B cell (primary cell): Measurements from ENCODE around the gene HBQ1. TPM values are rescaled to one million over a fixed set of nuclear protein-coding genes. Genes with fewer than 3 reads are reported as not detected.
A peak's percentile ranks its signal among the peaks of the same experiment; 100 is the strongest.

ENCODE experiments used
- ATAC-seq: fragments of 200-7000 bp; cut with Tn5 transposase; one replicate; pipeline ENCODE4 v1.10.0; 2021; ENCODE audit warnings: low read depth, mild to moderate bottlenecking, moderate number of reproducible peaks, moderate library complexity
- CTCF ChIA-PET: fragments of 350-600 bp; sonication (Branson Sonifier 250); formaldehyde crosslinking; loops from one replicate; lab custom pipeline; 2021; ENCODE audit warnings: antibody characterized with exemption, inconsistent platforms; lab: Charles Lee
- POLR2A ChIA-PET: fragments of 350-600 bp; sonication (Branson Sonifier 250); formaldehyde crosslinking; loops from one replicate; lab custom pipeline; 2021; ENCODE audit warnings: antibody characterized with exemption; lab: Charles Lee
- DNase-seq: peaks from one replicate; pipeline ENCODE4 v3.0.0; 2013
- H2AFZ ChIP-seq: 2 replicates; pipeline ENCODE4 v1.6.1; 2012; ENCODE audit warnings: mild to moderate bottlenecking, low read depth, low read length; ENCODE audit not compliant: insufficient read depth, poor library complexity, severe bottlenecking
- H3K27ac ChIP-seq, 2 donors: 1 replicate in 1 of 2; 2 replicates in 1 of 2; pipeline ENCODE4 v1.5.1; 2012 to 2013; ENCODE audit warnings: low read length in 2 of 2, mild to moderate bottlenecking in 2 of 2, moderate library complexity in 1 of 2
- H3K27me3 ChIP-seq, 4 experiments: fragments of 200-600 bp in 1 of 4; sonication (generic) in 1 of 4; replicated peaks in 1 of 4; 1 replicate in 2 of 4; 2 replicates in 2 of 4; pipeline versions ENCODE4 v1.6.1 to v1.7.0; 2013 to 2016; ENCODE audit warnings: low read length in 3 of 4, mild to moderate bottlenecking in 2 of 4, mixed read lengths in 1 of 4, moderate library complexity in 1 of 4; ENCODE audit not compliant: insufficient read depth in 4 of 4, control insufficient read depth in 3 of 4; ENCODE audit errors: control extremely low read depth in 1 of 4
- H3K36me3 ChIP-seq, 2 experiments: replicated peaks in 1 of 2; 1 replicate in 1 of 2; 2 replicates in 1 of 2; pipeline versions ENCODE4 v1.6.1 to v1.7.1; 2013; ENCODE audit warnings: low read length in 1 of 2; ENCODE audit not compliant: insufficient read depth in 2 of 2, control insufficient read depth in 1 of 2; ENCODE audit errors: control extremely low read depth in 1 of 2, extremely low read depth in 1 of 2
- H3K4me1 ChIP-seq, 2 donors: fragments of 200-600 bp in 1 of 2; sonication (generic) in 1 of 2; 1 replicate in 1 of 2; 2 replicates in 1 of 2; pipeline versions ENCODE4 v1.5.1 to v1.6.1; 2013 to 2017; ENCODE audit warnings: low read length in 2 of 2; ENCODE audit not compliant: control insufficient read depth in 2 of 2, insufficient read depth in 2 of 2
- H3K4me2 ChIP-seq: replicated peaks from 2 replicates; pipeline ENCODE3; 2012; ENCODE audit warnings: mild to moderate bottlenecking, low read depth, low read length; ENCODE audit not compliant: poor library complexity, severe bottlenecking
- H3K4me3 ChIP-seq, 5 experiments: fragments of 200-600 bp in 1 of 5; sonication (generic) in 1 of 5; 1 replicate in 3 of 5; 2 replicates in 2 of 5; pipeline versions ENCODE4 v1.5.1 to v1.7.0; 2011 to 2016; ENCODE audit warnings: low read length in 4 of 5, mild to moderate bottlenecking in 4 of 5, low read depth in 2 of 5, control low read depth in 1 of 5, moderate library complexity in 1 of 5; ENCODE audit not compliant: insufficient read depth in 1 of 5; ENCODE audit errors: control extremely low read depth in 1 of 5, extremely low read depth in 1 of 5
- H3K79me2 ChIP-seq: fragments of 200-600 bp; sonication (generic); one replicate; pipeline ENCODE4 v1.6.0; 2016; ENCODE audit warnings: low read length; ENCODE audit not compliant: control insufficient read depth, insufficient read depth
- H3K9ac ChIP-seq: fragments of 200-600 bp; sonication (generic); 2 replicates; pipeline ENCODE4 v1.6.1; 2017; ENCODE audit warnings: mild to moderate bottlenecking, low read length, moderate library complexity
- H3K9me3 ChIP-seq, 3 donors: one replicate each; pipeline versions ENCODE4 v1.6.1 to v1.7.1; 2013; ENCODE audit warnings: low read length in 2 of 3; ENCODE audit not compliant: control insufficient read depth in 2 of 3, insufficient read depth in 1 of 3; ENCODE audit errors: control extremely low read depth in 1 of 3
- H4K20me1 ChIP-seq: 2 replicates; pipeline ENCODE4 v1.6.0; 2012; ENCODE audit warnings: mild to moderate bottlenecking, low read length; ENCODE audit not compliant: insufficient read depth, control insufficient read depth, poor library complexity, severe bottlenecking
- H3K27ac Mint-ChIP-seq: one replicate; pipeline ENCODE4 v1.8.0; 2021; ENCODE audit warnings: mixed read lengths
- H3K27me3 Mint-ChIP-seq: one replicate; pipeline ENCODE4 v1.8.0; 2021; ENCODE audit warnings: mixed read lengths
- H3K4me1 Mint-ChIP-seq: one replicate; pipeline ENCODE4 v1.8.0; 2021; ENCODE audit warnings: mixed read lengths
- H3K4me3 Mint-ChIP-seq: one replicate; pipeline ENCODE4 v1.8.0; 2021; ENCODE audit warnings: mixed read lengths
- H3K9me3 Mint-ChIP-seq: one replicate; pipeline ENCODE4 v1.8.0; 2022; ENCODE audit warnings: mixed read lengths; ENCODE audit not compliant: insufficient read depth
- CTCF ChIP-seq: fragments of 200-600 bp; IDR thresholded peaks from one replicate; pipeline ENCODE4 v1.8.0; 2022; ENCODE audit warnings: antibody characterized with exemption, mild to moderate bottlenecking
- EZH2 ChIP-seq: IDR thresholded peaks from 2 replicates; pipeline ENCODE4 v1.6.1; 2012; ENCODE audit warnings: borderline replicate concordance, low read depth, mild to moderate bottlenecking, moderate library complexity, low read length; ENCODE audit not compliant: insufficient read depth, poor library complexity, severe bottlenecking
- WGBS: methylation state at CpG from one replicate; pipeline ENCODE4 v1.1.5; 2013; ENCODE audit warnings: missing lambda C conversion rate; ENCODE audit not compliant: insufficient coverage; 5-methylcytosine and 5-hydroxymethylcytosine counted together
- intact Hi-C: fragments of 100-400 bp; cut with micrococcal nuclease; formaldehyde crosslinking; loops from one replicate; pipeline ENCODE4 v1.10.0; 2022
- polyA plus RNA-seq: library from polyadenylated mRNA; depleted of rRNA; stranded (reverse); fragments of >200 nt; gene quantifications from 2 replicates; pipeline ENCODE4 v1.2.3, GENCODE V29; 2012
- total RNA-seq, 2 donors: library from RNA; stranded (reverse); fragments of 120-200 nt in 1 of 2; gene quantifications; 1 replicate in 1 of 2; 2 replicates in 1 of 2; pipeline versions ENCODE4 v1.2.3 to v1.2.4, GENCODE V29; 2013 to 2022

HBQ1 gene
- total and polyA plus RNA-seq, 2 donors (not counting 1 experiment from before 2014, with no cell fraction given), result not detected

- Histone ChIP-seq H3K4me2 (no peak overlapping the region), H3K4me1 (no peaks in the 10 kb centered on the region), H2AFZ (no peak overlapping the region), H3K27ac (no peak overlapping the region), H3K79me2 (peaks cover 4% of the 10 kb centered on the region), H3K27me3 (no peaks in the 10 kb centered on the region), H3K36me3 (peaks cover 15 to 45% of the 10 kb centered on the region in 2 experiments), H4K20me1 (peaks cover 8% of the 10 kb centered on the region), H3K9ac (no peak overlapping the region), H3K4me3 (no peak overlapping the region), H3K9me3 (no peaks in the 10 kb centered on the region)
- Mint-ChIP-seq H3K4me1 (no peaks in the 10 kb centered on the region), H3K27me3 (no peaks in the 10 kb centered on the region), H3K4me3 (no peak overlapping the region), H3K9me3 (no peaks in the 10 kb centered on the region), H3K27ac (no peak overlapping the region)
- POLR2A ChIA-PET, result no interaction called here
- over 99% methylated on average over 7 of the region's 8 CpGs for WGBS
- CTCF ChIA-PET, result no interaction called here
- intact Hi-C loops, result no loop called here
- no peak for ATAC-seq
- no peak for DNase-seq
- TF ChIP-seq EZH2 (no peak), CTCF (no peak)
Measured at GRCh38 chr16:187330-187729, 7.1 kb downstream of the HBQ1 start.

- intact Hi-C loops, result no loop called here
- Histone ChIP-seq H4K20me1 (peaks cover 8% of the 10 kb centered on the region), H3K27ac (no peak overlapping the region), H3K9me3 (no peaks in the 10 kb centered on the region), H3K27me3 (no peaks in the 10 kb centered on the region), H3K9ac (no peak overlapping the region), H3K4me3 (no peak overlapping the region), H3K36me3 (peaks cover 15 to 55% of the 10 kb centered on the region in 2 experiments), H2AFZ (no peak overlapping the region), H3K79me2 (peaks cover 4% of the 10 kb centered on the region), H3K4me2 (no peak overlapping the region), H3K4me1 (no peaks in the 10 kb centered on the region)
- Mint-ChIP-seq H3K27me3 (no peaks in the 10 kb centered on the region), H3K27ac (no peak overlapping the region), H3K4me1 (no peaks in the 10 kb centered on the region), H3K4me3 (no peak overlapping the region), H3K9me3 (no peaks in the 10 kb centered on the region)
- TF ChIP-seq EZH2 (no peak), CTCF (no peak)
- DNase-seq (peak; percentile 46), ATAC-seq (peak; percentile 24)
- CTCF ChIA-PET, result interaction anchor here (0.6 kb wide), 1 partner anchor 123 kb away, joined by 4 read pairs; no protein-coding TSS in a partner anchor
- 59% methylated on average over 7 of the region's 8 CpGs for WGBS
- POLR2A ChIA-PET, result no interaction called here
Measured at GRCh38 chr16:188674-189073, 8.4 kb downstream of the HBQ1 start.
